Measurements from ENCODE around the gene VWA2. TPM values are rescaled to one million over a fixed set of nuclear protein-coding genes. Genes with fewer than 3 reads are reported as not detected.

VWA2 gene
- total RNA-seq, 4 donors from 2014 or later, result 0.20 TPM; not detected in 3

- TF ChIP-seq CTCF (IDR thresholded peaks at IDR 0.05 in 4 of 5, conservative IDR thresholded peaks at IDR 0.05 in 1 of 5) (no peak), POLR2A (IDR thresholded peaks at IDR 0.05) (no peak)
- H3K27me3 ChIP-seq, result no peaks in the 10 kb centered on the region
- in situ Hi-C loops (cut with MboI; ENCODE audit: low sequenced_read_pairs in 4 of 4), result no loop called here
- DNase-seq (no peak), ATAC-seq (no peak)
- no peaks in the 10 kb centered on the region for H3K4me1 ChIP-seq
- H3K4me3 ChIP-seq, result no peak overlapping the region
- H3K27ac ChIP-seq, result no peak overlapping the region
- intact Hi-C loops (cut with DNase I; ENCODE audit: low total_unique reads), result no loop called here
- no peaks in the 10 kb centered on the region for H3K9me3 ChIP-seq
- H3K36me3 ChIP-seq, result no peaks in the 10 kb centered on the region
Observed at GRCh38 chr10:114288424-114289095, 49.5 kb downstream of the VWA2 start.

GRCh38 chr10:114289096-114289436 is 50.0 kb downstream of the VWA2 start:
- Histone ChIP-seq H3K4me3 (no peak overlapping the region), H3K36me3 (no peaks in the 10 kb centered on the region), H3K9me3 (no peaks in the 10 kb centered on the region), H3K27ac (no peak overlapping the region), H3K27me3 (no peaks in the 10 kb centered on the region), H3K4me1 (no peaks in the 10 kb centered on the region)
- in situ Hi-C loops (cut with MboI; ENCODE audit: low sequenced_read_pairs in 4 of 4), result no loop called here
- DNase-seq, result no peak
- no peak for TF ChIP-seq CTCF (IDR thresholded peaks at IDR 0.05 in 4 of 5, conservative IDR thresholded peaks at IDR 0.05 in 1 of 5)
- no peak for TF ChIP-seq POLR2A (IDR thresholded peaks at IDR 0.05)
- intact Hi-C loops (cut with DNase I; ENCODE audit: low total_unique reads), result no loop called here
- no peak for ATAC-seq

- TF ChIP-seq POLR2A (IDR thresholded peaks at IDR 0.05) (no peak), CTCF (IDR thresholded peaks at IDR 0.05 in 4 of 5, conservative IDR thresholded peaks at IDR 0.05 in 1 of 5) (no peak)
- Histone ChIP-seq H3K4me1 (no peaks in the 10 kb centered on the region), H3K9me3 (no peaks in the 10 kb centered on the region), H3K27ac (no peak overlapping the region), H3K27me3 (no peaks in the 10 kb centered on the region), H3K4me3 (no peak overlapping the region), H3K36me3 (no peaks in the 10 kb centered on the region)
- ATAC-seq (no peak), DNase-seq (no peak)
- in situ Hi-C loops (cut with MboI; ENCODE audit: low sequenced_read_pairs in 4 of 4) (no loop called here), intact Hi-C loops (cut with DNase I; ENCODE audit: low total_unique reads) (no loop called here)
Observed at GRCh38 chr10:114290038-114290437, 51.0 kb downstream of the VWA2 start.

- DNase-seq, result no peak
Observed at GRCh38 chr10:114291076-114291475, 52.0 kb downstream of the VWA2 start.

More at GRCh38 chr10:114291076-114291475, 52.0 kb downstream of the VWA2 start:
- Histone ChIP-seq H3K27ac (no peak overlapping the region), H3K4me3 (no peak overlapping the region), H3K27me3 (no peaks in the 10 kb centered on the region), H3K4me1 (no peaks in the 10 kb centered on the region), H3K9me3 (peaks cover 0 to 7% (median 0%) of the 10 kb centered on the region in 3 donors), H3K36me3 (peaks cover 0 to 8% of the 10 kb centered on the region in 2 donors)
- ATAC-seq, result no peak
- in situ Hi-C loops (cut with MboI; ENCODE audit: low sequenced_read_pairs in 4 of 4) (no loop called here), intact Hi-C loops (cut with DNase I; ENCODE audit: low total_unique reads) (no loop called here)
- TF ChIP-seq CTCF (IDR thresholded peaks at IDR 0.05 in 4 of 5, conservative IDR thresholded peaks at IDR 0.05 in 1 of 5) (no peak), POLR2A (IDR thresholded peaks at IDR 0.05) (no peak)
